Myocyte (in vitro differentiated cells): ENCODE measurements around the gene DSCAML1. TPM values are rescaled to one million over a fixed set of nuclear protein-coding genes. Genes with fewer than 3 reads are reported as not detected.

Experiments used
- DNase-seq: peaks from one replicate; pipeline ENCODE4 v3.0.0-alpha.2; 2012; ENCODE audit warnings: low read depth
- total RNA-seq: library from RNA; depleted of rRNA; stranded (reverse); fragments of >200 nt; gene quantifications from 2 replicates; pipeline ENCODE4 v1.2.3, GENCODE V29; 2014

The DSCAML1 gene
- total RNA-seq, 1 donor from 2014 or later, result not detected

DNA sequence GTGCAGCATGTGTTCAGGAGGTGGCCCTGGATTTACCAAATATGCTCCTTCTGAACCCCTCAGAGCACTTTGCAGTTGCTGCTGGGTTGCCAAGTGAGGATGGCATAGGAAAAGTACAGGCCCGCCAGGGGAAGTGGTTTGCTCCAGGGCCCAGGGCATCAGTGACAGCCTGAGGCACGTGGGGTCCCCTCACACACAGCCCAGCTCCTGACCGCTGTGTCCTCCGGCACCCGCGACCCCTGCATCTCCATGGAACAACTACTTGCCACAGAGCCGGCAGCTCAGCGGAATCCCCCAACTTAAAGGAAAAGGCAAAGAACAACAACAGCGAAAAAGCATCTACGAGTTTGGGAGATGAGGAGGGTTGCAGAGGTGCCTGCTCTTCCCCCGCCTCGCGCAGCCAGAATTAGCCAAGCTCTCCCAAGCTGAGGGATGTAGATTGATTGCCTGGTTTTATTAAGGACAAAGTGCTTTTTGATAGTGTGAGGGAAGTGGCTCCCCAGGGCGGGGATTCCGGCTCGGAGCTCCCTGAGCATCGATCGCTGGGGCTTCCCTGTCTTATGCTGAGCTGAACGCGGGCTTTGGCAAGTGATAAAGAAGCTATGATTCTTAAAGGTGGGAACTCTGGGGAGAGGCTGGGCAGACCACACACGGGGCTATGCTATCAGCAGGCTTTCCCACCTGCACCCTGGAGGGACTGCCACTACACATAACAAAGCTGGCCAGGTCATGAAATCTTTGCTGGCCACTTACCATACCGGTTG is 294.8 kb downstream of the DSCAML1 start:
- DNase-seq, result no peak

DNA sequence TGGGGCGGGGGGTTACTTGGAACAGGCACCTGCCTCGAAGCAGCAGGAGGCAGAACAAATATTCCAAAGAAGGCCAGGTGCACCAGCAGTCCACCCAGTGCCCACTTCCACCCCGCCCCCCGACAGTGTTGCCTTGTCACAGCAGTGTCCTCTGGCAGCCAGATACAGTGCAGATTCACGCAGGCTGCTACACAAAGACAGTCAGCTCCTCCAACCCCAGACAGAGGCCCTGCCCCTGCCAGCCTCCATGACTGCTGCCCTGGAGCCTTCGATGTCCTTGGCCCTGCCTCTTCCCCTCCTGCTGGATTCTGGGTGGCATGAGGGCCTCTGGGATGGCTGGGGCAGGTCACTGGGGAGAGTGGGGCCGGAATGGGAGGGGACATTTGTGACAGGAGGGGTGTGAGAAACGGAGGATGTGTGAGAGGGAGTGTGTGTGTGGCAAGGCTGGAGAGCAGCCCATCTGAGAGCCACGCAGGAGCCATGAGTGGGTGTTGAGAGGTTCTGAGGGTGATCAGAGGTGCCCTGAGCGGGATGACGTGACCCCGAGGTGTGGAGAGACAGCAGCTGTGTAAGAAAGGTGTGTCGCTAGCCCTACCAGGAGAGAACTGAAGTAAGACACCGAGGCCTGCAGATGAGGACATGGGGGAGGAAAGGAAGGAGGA is 295.6 kb downstream of the DSCAML1 start:
- DNase-seq, result no peak

DNA sequence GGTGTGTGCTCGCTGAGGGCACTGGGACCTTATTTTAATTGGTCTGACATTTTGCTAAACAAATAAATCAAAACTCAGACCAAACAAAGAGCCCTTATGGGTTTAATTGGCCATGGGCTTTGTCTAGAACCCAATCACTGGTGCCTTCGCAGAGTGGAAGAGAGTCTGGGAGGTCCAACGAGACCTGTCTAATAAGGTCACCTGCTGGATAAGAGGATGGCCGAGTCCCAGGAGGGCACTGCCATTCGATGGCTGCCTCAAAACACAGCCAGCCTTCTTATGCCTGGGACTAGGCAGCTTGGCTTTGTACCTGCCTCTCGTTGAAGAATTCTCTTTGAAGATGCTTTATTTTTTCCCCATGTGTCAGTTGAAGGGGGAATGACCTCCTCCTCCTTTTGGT is 298.2 kb downstream of the DSCAML1 start:
- DNase-seq, result no peak

DNA sequence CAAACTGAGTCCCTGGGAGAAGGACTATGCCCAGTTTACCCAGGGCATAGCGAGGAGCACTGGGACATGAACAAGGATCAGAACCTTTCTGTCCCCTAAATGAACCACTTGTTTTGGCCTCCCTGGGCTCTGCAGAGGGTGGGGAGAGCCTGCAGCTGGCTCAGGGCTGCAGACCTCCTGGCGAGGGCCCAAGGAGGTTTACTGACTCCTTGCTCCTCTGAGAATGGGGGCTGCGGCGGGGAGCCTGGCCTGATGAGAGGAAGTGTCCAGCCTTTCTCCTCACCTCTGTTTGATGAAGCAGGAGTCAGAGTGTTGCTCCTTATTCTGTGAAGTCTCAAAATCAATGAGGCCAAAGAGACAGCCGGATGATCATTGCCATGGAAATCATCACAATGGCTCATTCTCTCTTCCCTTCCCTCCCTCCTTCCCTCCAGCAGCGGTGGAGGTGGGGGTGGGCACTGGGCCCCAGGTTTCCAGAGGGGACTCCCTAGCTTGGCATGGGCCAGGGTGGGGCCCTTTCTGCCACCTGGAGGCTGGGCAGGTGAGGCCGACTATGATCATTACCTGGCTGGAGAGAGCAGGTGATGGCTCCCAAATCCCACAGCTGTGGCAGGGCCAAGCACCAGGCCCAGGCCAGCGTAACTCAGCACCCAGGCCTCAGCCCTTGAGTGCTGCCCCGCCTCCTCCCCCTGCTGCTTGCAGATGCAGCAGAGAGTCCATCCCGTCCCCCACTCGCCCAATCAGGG is 299.6 kb downstream of the DSCAML1 start:
- no peak for DNase-seq

DNA sequence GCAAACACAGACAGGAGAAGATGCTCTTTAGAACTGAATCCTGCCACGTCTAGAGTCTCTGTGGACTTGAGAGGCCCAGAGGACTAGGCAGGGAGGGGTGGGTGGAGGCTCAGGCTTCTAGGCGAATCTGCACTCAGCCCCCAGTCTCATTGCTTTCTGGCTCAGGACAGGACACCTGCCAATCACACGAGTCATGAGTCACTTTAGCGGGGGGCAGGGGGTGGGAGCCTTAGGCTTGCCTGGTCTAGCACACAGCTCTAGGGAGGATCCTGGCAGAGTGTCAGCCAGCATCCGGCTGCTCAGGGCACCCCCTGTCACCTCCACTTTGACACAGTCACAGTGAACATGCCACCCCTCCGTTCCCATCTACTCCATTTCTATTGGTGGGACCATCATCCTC is 301.7 kb downstream of the DSCAML1 start:
- DNase-seq, result no peak

DNA sequence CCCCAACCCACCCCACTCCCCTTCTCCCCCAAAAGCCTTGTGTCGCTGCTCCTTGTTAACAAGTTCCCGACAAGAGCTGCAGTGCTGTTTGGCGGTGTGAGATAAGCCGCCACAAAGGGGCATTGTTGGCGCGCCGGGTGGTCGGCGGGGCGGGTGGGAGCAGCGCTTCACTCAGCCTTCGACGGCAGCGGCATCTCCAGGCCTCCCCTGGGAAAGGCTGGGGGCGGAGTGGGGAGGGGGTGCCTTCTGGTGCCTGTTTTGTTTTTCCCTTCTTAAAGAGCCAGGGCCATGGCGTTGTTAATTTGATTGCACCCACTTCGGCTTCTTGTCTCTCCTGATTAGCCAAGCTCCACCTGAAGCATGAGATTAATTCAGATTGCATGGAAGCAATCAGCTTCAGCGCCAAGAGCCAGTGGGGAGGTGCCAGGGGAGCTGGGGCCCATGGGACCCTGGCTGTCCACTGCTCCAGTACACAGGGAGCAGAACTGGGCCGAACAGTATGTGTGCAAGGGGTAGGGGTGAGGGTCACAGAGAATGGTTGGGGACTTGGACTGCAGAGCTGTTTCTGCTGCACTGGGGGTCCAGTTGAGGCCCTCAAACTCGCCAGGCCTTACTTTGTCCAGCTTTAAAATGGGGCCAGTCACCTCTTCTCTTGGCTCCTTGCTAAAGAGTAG is 304.3 kb downstream of the DSCAML1 start:
- DNase-seq, result no peak

DNA sequence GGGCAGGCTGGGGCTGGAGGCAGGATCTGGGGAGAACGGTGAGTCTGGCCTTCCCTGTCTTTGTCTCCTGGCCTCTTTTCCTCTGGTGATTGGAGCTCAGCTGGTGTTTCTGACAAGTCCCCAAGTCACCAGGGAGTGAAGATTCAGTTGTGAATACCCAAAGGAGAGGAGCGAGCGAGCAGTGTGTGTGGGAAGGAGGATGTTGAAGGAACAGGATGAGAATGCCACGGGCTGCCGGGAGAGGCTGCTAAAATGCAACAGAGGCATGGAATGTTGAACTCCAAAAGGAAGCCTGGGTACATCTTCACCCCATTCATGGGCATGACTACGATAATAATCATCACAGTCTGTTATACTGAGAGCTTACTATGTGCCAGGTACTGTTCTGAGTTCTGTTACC is 306.1 kb downstream of the DSCAML1 start:
- no peak for DNase-seq

DNA sequence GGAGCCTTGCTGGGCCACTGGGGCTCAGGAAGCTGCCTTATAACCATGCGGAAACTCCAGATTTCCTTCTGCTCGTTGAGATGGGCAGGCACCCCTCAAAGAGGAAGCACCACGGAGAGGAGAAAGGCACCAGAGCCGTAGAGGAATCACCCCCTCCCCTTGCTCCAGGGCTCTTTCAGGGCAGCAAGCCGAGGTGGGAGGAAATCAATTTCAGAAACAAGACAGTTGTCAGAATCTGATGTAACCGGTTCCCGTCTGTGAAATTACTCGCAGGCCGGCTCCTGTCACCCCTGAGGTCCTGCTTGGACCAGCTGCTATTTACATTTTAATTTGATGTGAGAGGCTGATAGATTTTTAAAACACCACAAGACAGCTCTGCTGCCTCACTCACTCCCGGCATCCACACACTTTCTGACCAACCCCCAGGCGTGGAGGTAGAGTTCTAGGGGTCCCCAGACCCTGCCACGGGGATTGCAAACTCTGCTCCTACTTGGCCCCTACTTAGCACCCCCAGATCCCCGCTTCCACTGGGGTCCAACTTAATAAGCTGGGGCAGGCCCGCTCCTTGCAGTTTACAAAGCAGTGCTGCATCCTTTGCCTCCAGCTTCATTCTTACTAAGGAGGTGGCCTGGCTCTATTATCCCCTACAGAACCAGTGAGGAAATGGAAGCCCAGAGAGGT is 306.9 kb downstream of the DSCAML1 start:
- DNase-seq, result no peak

DNA sequence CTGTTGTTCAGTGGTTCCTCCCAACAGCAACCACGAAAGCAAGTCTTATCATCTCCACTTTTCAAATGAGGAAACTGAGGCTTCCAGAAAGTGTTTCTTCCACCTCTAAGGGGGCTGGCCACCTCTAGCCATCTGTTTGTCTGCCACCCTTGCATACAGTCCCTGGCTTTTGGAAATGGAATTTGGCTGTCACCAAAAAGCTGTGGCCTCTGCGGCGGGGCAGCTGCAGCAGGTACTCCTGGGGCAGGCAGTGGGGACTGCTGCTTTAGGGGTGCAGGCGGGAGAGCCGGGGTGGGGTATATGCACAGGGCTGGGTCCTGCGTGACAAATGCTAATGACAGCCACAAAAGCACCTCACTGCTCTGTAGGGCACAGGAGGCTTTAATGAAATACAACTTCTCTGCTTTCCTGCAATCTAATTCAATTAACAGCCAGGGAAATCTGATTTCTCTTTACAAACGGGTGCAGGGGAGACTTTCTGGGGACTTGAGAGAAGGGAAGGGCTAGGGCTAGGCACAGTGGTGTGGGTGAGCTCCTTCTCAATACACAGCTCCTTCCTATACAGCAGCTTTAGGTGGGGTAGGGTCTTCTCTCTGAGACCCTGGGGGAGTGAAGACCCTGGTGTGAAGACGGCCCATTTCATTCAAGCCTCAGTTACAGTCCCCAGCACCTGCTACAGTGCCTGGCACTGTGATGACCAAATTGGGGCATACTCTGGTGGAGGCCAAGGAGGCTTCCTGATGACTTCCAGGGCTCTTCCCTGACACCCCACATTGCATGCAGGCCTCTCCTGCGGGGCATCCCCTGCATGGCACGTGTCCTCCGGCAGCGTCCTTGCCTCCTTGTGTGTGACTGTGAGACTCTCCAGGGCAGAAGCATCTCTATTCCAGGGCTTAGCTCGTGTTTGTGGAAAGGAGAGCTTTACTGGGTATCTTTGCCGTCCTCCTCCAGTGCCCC is 307.7 kb downstream of the DSCAML1 start:
- no peak for DNase-seq

DNA sequence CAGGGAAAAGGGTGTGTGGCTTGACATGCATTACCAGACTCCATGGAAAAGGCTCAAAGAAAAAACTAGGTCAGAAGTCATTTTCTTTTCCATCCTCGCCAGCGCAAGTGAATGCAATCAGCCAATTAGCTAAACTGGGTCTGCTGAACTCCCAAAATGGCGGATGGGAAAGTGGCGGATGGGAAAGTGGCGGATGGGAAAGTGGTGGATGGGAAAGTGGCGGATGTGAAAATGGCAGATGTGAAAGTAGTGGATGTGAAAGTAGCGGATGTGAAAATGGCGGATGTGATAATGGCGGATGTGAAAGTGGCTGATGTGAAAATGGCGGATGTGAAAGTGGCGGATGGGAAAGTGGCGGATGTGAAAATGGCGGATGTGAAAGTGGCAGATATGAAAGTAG is 311.0 kb downstream of the DSCAML1 start:
- DNase-seq, result no peak

DNA sequence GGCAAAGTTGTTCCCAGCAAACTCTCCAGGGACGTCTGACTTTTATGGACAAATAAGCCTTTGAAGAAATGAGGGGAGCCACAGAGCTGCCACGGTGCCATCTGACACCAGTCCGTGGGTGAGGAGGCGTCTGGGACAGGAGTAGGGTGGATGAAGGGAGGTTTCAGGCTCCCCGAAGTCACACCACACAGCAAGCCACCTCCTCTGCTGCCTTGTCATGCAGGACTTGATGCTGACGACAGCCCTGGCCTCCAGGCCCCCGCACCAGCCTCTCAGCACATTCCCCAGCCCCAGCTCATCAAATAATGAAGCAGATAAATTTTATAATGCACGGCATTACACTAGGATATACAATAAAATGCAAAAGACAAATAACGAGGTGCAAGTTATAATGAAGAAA is 312.9 kb downstream of the DSCAML1 start:
- DNase-seq, result no peak

DNA sequence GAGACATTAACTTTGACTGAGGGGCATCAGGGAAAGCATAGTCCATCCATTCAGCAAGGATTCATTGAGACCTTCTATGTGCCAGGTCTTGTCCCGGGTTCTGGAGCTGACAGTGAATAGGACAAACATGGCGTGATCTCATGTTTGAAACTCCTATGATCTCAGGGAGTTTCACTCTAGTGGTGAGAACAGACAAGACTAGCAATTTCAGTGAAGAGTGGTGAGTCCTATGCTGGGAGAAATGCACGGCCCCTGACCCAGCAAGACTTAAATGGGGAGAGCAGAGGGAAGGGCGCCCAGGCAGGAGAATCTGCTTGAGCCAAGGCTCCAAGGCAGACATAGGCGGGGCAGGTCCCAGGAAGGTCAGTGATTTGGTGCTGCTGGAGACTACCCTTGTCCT is 313.6 kb downstream of the DSCAML1 start:
- no peak for DNase-seq

DNA sequence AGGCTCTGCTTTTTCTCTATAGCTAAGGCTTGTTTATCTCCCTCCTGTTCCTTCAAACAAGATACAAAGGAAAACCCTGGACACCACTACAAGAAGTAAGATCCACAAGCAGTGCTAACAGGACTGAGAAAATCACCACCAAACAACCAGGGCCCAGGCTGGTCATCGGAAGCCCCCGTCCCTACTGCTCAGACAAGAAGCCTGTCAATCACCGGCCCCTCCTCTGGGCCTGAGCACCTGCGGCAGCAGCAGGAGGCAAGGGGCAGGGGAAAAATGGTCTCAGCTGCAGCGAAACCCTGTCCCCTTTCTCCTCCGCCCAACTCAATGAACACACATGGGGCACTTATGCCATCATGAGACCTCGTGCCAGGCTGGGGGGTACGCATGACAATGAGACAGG is 314.1 kb downstream of the DSCAML1 start:
- DNase-seq, result no peak

DNA sequence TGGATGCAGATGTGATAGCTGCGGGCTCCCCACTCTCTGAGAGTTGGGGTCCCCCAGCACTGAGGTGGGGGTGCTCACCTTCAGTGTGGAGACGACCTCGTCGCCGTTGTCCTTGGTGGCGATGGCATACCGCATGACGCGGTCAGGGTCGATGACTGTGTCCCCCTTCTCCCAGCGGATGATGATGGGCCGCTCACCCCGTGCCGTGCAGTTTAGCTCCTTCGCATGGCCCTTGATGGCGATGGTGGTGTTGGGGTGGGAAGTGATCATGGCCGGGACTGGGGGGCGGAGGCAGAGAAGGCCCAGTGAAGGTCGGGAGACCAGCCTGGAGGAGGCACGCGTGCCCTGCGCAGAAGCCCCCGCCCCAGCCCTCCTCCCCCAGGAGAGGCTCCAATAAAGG is 315.1 kb downstream of the DSCAML1 start:
- DNase-seq, result no peak

DNA sequence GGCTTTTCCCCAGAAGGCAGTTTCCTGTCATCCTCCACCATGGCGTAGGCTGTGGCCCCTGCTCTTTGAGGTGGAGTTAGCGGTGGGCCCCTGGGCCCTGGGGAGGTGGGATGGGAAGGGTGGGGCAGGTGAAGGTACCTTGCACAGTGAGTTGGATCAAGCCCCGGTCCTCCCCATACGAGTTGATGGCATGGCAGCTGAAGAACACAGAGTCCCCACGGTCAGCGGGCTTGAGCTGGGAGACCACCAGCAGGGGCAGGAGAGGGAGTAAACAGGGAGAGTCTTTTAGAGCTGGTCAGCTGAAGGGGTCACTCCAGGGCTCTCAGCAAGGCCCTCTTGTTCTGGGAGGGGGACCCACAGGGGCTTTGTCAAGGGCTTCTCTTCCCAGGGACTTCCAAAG is 316.0 kb downstream of the DSCAML1 start:
- DNase-seq, result no peak

DNA sequence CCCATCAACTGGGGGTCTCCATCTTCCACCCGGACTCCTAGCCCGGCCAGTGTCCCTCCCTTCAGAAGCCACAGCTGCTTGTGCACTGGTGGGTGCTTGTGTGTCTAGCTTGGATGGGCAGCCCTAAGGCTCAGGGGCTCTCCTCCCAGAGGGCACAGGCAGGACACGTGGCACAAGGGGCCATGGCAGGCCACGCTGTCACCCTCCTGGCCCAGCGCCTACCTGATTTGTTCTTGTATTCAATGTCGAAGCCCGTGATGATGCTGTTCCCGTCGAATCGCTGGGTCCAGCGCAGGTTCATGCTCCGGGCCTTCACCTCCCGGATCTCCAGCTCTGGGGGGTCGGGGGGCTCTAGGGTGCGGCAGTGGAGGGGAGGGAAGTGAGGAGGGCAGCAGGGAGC is 316.8 kb downstream of the DSCAML1 start:
- no peak for DNase-seq

DNA sequence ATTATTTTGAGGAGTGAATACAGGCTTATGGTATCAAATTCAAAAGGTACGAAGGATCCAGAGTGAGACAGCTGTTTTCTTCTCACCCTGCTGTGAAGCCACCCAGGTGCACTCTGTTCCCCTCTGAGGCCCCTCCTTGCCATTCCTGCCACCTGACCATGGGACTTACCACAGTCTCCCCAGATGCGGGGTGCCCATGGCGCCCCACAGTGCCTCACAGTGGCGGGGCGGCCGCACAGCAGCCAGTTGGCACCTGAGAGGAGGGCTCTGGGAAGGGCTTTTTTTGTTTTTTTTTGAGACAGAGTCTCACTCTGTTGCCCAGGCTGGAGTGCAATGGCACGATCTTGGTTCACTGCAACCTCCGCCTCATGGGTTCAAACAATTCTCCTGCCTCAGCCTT is 317.6 kb downstream of the DSCAML1 start:
- DNase-seq, result no peak

DNA sequence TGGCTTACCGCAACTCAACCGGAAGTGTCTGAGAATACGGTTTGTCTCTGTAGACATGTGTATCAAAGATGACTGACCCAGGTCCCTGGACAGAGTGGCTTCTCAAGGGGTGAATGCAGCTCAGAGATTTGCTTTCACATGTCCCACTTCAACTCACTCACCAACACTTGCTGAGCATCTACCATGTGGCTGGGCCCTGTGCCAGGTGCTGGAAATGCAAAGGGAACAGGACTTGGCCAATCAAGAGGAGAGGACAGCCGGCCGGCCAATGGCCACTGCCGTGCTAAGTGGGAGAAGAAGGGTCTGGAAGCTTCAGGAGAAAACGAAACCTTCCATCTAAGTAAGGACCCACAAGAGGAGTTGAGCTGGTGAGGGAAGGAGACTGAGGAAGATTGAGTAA is 318.1 kb downstream of the DSCAML1 start:
- DNase-seq, result no peak

DNA sequence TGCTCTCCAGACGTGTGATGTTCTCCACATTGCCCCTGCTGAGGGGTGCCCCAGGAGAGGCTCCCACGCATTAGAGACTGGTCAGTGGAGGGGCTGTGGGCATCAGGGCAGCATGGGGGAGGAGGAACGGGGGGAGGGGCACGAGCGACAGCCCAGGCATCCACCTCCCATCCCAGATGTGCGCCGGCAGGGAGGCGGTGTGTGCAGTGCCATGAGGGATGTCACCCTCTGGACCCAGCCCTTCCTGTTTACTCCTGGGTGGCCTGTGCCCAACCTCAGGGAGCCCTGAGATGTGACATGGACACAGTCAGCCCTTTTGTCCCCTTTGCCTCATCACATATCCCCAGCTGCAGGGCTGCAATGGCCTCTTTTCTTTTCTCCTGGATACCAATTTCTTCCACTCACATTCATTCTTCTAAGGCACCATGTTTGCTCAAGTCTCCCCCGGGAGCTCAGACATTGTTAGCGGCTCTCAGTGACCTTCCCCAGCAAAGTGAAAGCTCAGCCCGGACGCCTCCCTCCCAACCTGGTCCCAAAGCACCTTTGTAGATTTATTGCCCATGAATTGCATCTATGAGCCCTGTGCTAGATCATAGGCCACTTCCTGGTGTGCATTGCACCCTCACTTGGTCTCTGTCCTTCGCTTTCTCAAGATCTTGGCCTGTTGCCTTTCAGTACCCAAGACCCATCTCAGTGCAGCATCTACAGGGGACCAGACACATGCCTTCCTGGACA is 318.7 kb downstream of the DSCAML1 start:
- DNase-seq, result no peak
